ENCODE data around the gene BSN. TPM values are rescaled to one million over a fixed set of nuclear protein-coding genes. Genes with fewer than 3 reads are reported as not detected.

BSN gene
- polyA plus RNA-seq, 1 donor (not counting 4 experiments of a cell fraction or from before 2014, with no cell fraction given): under 0.01 TPM

GRCh38 chr3:49626101-49626581, 71.9 kb downstream of the BSN start:
- no peak for FAIRE-seq

GRCh38 chr3:49626796-49627195, 72.5 kb downstream of the BSN start:
- H3K9ac ChIP-seq (ENCODE audit: control insufficient read depth, extremely low read depth, insufficient read depth, low read length): no peak overlapping the region
- DNase-seq (ENCODE audit: low read depth, low spot score): no peak
- no peaks in the 10 kb centered on the region for H3K79me2 ChIP-seq (ENCODE audit: control insufficient read depth, insufficient read depth, low read length)
- H3K4me3 ChIP-seq (ENCODE audit: control insufficient read depth in 2 of 3, extremely low read depth in 1 of 3, insufficient read depth in 2 of 3, low read depth in 1 of 3, low read length in 3 of 3): no peak overlapping the region
- H4K20me1 ChIP-seq (ENCODE audit: control insufficient read depth, extremely low read depth, insufficient read depth, low read length): no peaks in the 10 kb centered on the region
- no peaks in the 10 kb centered on the region for H3K36me3 ChIP-seq (ENCODE audit: control insufficient read depth in 2 of 2, extremely low read depth in 1 of 2, insufficient read depth in 2 of 2, low read length in 2 of 2)
- H3K27me3 ChIP-seq (ENCODE audit: control insufficient read depth, extremely low read depth, insufficient read depth, low read length): peaks cover 9% of the 10 kb centered on the region
- FAIRE-seq: no peak
- TF ChIP-seq CTCF (optimal IDR thresholded peaks at IDR 0.05 in 1 of 3, IDR thresholded peaks at IDR 0.05 in 1 of 3, conservative IDR thresholded peaks at IDR 0.05 in 1 of 3; ENCODE audit: extremely low read depth in 1 of 3, insufficient read depth in 2 of 3, low read length in 3 of 3) (no peak), EZH2 (IDR thresholded peaks at IDR 0.05; ENCODE audit: low read length) (no peak)
- H2AFZ ChIP-seq (ENCODE audit: control insufficient read depth, low read length): no peak overlapping the region
- no peak overlapping the region for H3K4me2 ChIP-seq (ENCODE audit: control insufficient read depth, extremely low read depth, insufficient read depth, low read depth, low read length)
- no peak overlapping the region for H3K27ac ChIP-seq (ENCODE audit: control insufficient read depth, insufficient read depth, low read length)
- H3K9me3 ChIP-seq (ENCODE audit: control insufficient read depth, low read depth, low read length): peaks cover 1% of the 10 kb centered on the region
- dilution Hi-C loops (cut with MboI; ENCODE audit: extremely low pct_ligation_motif_present, low sequenced_read_pairs): no loop called here
- no peaks in the 10 kb centered on the region for H3K9me1 ChIP-seq (ENCODE audit: control insufficient read depth, extremely low read depth, insufficient read depth, low read length)
- H3K4me1 ChIP-seq (ENCODE audit: control insufficient read depth, extremely low read depth, insufficient read depth, low read length): no peaks in the 10 kb centered on the region

More at GRCh38 chr3:49626101-49626581, 71.9 kb downstream of the BSN start:
- Histone ChIP-seq H3K4me1 (ENCODE audit: control insufficient read depth, extremely low read depth, insufficient read depth, low read length) (no peaks in the 10 kb centered on the region), H3K27me3 (ENCODE audit: control insufficient read depth, extremely low read depth, insufficient read depth, low read length) (peaks cover 9% of the 10 kb centered on the region), H3K79me2 (ENCODE audit: control insufficient read depth, insufficient read depth, low read length) (no peaks in the 10 kb centered on the region), H3K9me3 (ENCODE audit: control insufficient read depth, low read depth, low read length) (no peaks in the 10 kb centered on the region), H3K36me3 (ENCODE audit: control insufficient read depth in 2 of 2, extremely low read depth in 1 of 2, insufficient read depth in 2 of 2, low read length in 2 of 2) (no peaks in the 10 kb centered on the region), H4K20me1 (ENCODE audit: control insufficient read depth, extremely low read depth, insufficient read depth, low read length) (no peaks in the 10 kb centered on the region), H3K9ac (ENCODE audit: control insufficient read depth, extremely low read depth, insufficient read depth, low read length) (no peak overlapping the region), H2AFZ (ENCODE audit: control insufficient read depth, low read length) (no peak overlapping the region), H3K9me1 (ENCODE audit: control insufficient read depth, extremely low read depth, insufficient read depth, low read length) (no peaks in the 10 kb centered on the region), H3K4me2 (ENCODE audit: control insufficient read depth, extremely low read depth, insufficient read depth, low read depth, low read length) (no peak overlapping the region), H3K4me3 (ENCODE audit: control insufficient read depth in 2 of 3, extremely low read depth in 1 of 3, insufficient read depth in 2 of 3, low read depth in 1 of 3, low read length in 3 of 3) (no peak overlapping the region), H3K27ac (ENCODE audit: control insufficient read depth, insufficient read depth, low read length) (no peak overlapping the region)
- TF ChIP-seq EZH2 (IDR thresholded peaks at IDR 0.05; ENCODE audit: low read length) (no peak), CTCF (optimal IDR thresholded peaks at IDR 0.05 in 1 of 3, IDR thresholded peaks at IDR 0.05 in 1 of 3, conservative IDR thresholded peaks at IDR 0.05 in 1 of 3; ENCODE audit: extremely low read depth in 1 of 3, insufficient read depth in 2 of 3, low read length in 3 of 3) (no peak)
- dilution Hi-C loops (cut with MboI; ENCODE audit: extremely low pct_ligation_motif_present, low sequenced_read_pairs): no loop called here
- DNase-seq (ENCODE audit: low read depth, low spot score): no peak
